Activated T-helper 2 cell treated with anti-CD3 and anti-CD28 coated beads, Interferon-gamma antibody, Interleukin-2, Interleukin-4, amounts not matched to agents 10 μg/mL and 5 μg/mL and 100 μg/mL, durations not matched to agents 14 hours and 24 hours and 36 hours (primary cell): ENCODE data around the gene FN1. TPM values are rescaled to one million over a fixed set of nuclear protein-coding genes. Genes with fewer than 3 reads are reported as not detected.

Experiments
- DNase-seq: peaks from one replicate; pipeline ENCODE4 v3.0.0; 2021; ENCODE audit warnings: low spot score
- H3K27ac Mint-ChIP-seq: one replicate; pipeline ENCODE4 v1.8.0; 2021; ENCODE audit warnings: mixed read lengths
- H3K27me3 Mint-ChIP-seq: one replicate; pipeline ENCODE4 v1.8.0; 2021; ENCODE audit warnings: low read depth, mixed read lengths
- H3K36me3 Mint-ChIP-seq: one replicate; pipeline ENCODE4 v1.8.0; 2021; ENCODE audit warnings: low read depth, mixed read lengths
- H3K4me1 Mint-ChIP-seq: one replicate; pipeline ENCODE4 v1.8.0; 2021; ENCODE audit warnings: low read depth, mixed read lengths
- H3K4me3 Mint-ChIP-seq: one replicate; pipeline ENCODE4 v1.8.0; 2021; ENCODE audit warnings: low read depth, mild to moderate bottlenecking, moderate library complexity, mixed read lengths
- H3K9me3 Mint-ChIP-seq: one replicate; pipeline ENCODE4 v1.8.0; 2021; ENCODE audit warnings: mixed read lengths
- intact Hi-C: fragments of 100-400 bp; cut with micrococcal nuclease; formaldehyde crosslinking; loops from one replicate; pipeline ENCODE4 v1.15.1; 2023
- total RNA-seq: library from RNA; stranded (reverse); gene quantifications from 2 replicates; pipeline ENCODE4 v1.2.3, GENCODE V29; 2022

The FN1 gene
- total RNA-seq, 1 donor from 2014 or later: 4.5 TPM

DNA sequence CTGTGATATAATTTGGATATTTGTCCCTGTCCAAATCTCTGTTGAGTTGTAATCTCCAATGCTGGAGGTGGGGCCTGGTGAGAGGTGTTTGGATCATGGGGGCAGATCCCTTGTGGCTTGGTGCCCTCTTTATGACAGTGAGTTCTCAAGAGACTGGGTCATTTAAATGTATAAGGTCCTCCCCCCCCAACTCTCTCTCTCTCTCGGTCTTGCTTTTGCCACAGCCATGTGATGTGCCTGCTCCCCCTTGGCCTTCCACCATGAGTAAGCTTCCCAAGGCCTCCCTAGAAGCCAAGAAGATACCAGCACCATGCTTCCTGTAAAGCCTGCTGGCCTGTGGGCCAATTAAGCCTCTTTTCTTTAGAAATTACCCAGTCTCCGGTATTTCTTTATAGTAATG, 58.6 kb downstream of the FN1 start:
- H3K36me3 Mint-ChIP-seq: peaks cover 11% of the 10 kb centered on the region
- no peak for DNase-seq
- intact Hi-C loops: no loop called here
- no peaks in the 10 kb centered on the region for H3K4me1 Mint-ChIP-seq
- H3K4me3 Mint-ChIP-seq: no peak overlapping the region
- H3K27ac Mint-ChIP-seq: no peak overlapping the region
- no peaks in the 10 kb centered on the region for H3K9me3 Mint-ChIP-seq
- H3K27me3 Mint-ChIP-seq: no peaks in the 10 kb centered on the region

DNA sequence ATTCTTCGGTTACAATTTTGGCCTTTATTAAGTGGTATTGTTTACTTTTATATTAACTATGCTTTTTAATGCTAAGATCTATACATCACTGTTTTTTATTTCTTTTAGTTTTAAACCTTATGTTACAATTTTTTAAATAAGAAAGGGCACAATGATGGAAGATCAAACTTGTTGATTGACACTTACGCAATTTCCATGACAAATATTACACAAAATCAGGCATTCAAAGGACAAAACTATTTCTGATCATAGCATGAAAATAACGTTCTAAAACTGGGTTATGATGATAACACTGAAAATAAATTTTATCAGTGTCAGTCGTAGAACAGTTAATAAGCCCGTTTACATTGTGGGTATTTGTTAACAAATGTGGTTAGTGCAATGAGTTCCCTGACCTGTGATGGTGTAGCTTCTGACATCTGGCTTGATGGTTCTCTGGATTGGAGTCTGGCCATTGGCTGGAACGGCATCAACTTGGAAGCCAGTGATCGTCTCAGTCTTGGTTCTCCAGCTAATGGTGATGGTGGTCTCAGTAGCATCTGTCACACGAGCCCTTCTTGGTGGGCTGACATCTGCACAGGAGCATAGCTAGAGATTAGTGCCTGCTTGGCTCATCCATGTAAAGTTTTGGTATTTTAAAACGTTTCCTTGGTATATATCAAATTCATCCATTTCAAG, 59.6 kb downstream of the FN1 start:
- no peaks in the 10 kb centered on the region for H3K27me3 Mint-ChIP-seq
- intact Hi-C loops: no loop called here
- no peaks in the 10 kb centered on the region for H3K9me3 Mint-ChIP-seq
- H3K4me1 Mint-ChIP-seq: no peaks in the 10 kb centered on the region
- peaks cover 11% of the 10 kb centered on the region for H3K36me3 Mint-ChIP-seq
- no peak overlapping the region for H3K4me3 Mint-ChIP-seq
- H3K27ac Mint-ChIP-seq: no peak overlapping the region
- no peak for DNase-seq

DNA sequence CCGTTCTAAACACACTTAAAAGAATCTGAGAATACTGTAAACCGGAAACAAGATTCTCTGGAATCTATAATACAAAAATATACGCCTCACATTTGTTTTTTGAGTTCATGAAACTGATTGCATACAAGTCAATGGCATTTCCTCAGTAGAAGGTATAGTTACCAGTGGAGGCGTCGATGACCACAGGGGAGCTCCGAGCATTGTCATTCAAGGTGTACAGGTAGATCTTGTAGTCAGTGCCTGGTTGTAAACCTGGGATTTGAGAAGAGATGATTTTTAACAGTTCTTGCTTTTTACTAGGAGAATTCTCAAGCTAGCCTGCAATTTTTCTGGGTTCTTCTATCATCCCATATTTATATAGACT, 60.4 kb downstream of the FN1 start:
- Mint-ChIP-seq H3K27me3 (no peaks in the 10 kb centered on the region), H3K36me3 (peaks cover 11% of the 10 kb centered on the region), H3K9me3 (no peaks in the 10 kb centered on the region), H3K27ac (no peak overlapping the region), H3K4me3 (no peak overlapping the region), H3K4me1 (no peaks in the 10 kb centered on the region)
- no peak for DNase-seq
- intact Hi-C loops: no loop called here

DNA sequence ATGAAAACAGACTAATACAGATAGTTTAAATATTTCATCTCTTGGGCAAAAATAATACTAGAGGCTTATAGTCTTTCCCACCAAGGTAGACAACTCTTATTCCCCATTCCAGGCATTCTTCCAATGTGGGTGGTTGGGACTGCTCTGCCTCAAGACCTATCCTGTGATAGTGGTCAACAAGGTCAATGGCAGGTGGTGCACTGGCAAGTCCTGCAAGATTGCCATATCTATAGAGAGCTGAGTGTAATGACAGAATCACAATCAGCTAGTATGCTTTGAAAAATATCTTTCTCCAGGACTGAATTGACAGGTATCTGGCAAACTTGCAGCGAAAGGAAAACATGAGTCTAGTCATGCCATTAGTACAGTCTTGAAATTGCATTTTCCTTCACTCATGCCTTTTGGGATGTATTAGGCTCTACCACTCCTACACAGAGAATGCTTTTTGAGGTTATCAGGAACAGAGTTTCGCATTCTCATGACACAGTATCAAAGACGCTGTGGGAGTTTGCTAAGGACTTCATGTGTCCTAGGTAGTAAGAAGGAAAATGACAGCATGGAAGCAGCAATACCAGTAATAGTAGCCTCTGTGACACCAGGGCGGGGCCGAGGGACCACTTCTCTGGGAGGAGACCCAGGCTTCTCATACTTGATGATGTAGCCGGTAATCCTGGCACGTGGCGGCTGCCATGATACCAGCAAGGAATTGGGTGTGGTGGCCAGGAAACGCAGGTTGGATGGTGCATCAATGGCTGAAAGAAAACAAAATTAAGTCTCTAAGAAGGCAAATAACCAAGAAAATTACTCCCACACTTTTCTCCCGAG, 61.0 kb downstream of the FN1 start:
- Mint-ChIP-seq H3K4me1 (no peaks in the 10 kb centered on the region), H3K36me3 (peaks cover 11% of the 10 kb centered on the region), H3K9me3 (no peaks in the 10 kb centered on the region), H3K4me3 (no peak overlapping the region), H3K27ac (no peak overlapping the region), H3K27me3 (no peaks in the 10 kb centered on the region)
- intact Hi-C loops: no loop called here
- DNase-seq: no peak

DNA sequence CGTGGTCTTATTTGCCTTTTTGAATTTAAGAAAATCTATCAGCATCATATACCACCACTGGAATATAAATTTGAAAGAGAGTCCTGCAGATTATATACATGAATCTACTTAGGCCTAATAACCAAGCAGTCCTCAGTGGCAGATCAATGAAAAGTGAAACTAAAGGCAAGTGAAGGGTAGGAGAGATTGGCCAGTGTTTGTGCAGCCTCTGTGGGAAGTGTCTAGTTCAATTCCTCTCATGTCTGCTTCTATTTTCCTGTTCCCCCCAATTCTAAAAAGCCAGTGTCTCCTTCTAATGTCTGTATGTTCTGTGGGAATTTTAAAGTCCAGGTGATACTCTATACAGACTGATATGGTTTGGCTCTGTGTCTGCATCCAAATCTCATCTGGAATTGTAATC, 61.9 kb downstream of the FN1 start:
- no peaks in the 10 kb centered on the region for H3K9me3 Mint-ChIP-seq
- intact Hi-C loops: no loop called here
- H3K27me3 Mint-ChIP-seq: no peaks in the 10 kb centered on the region
- peaks cover 11% of the 10 kb centered on the region for H3K36me3 Mint-ChIP-seq
- no peak overlapping the region for H3K27ac Mint-ChIP-seq
- no peak overlapping the region for H3K4me3 Mint-ChIP-seq
- H3K4me1 Mint-ChIP-seq: no peaks in the 10 kb centered on the region
- no peak for DNase-seq

DNA sequence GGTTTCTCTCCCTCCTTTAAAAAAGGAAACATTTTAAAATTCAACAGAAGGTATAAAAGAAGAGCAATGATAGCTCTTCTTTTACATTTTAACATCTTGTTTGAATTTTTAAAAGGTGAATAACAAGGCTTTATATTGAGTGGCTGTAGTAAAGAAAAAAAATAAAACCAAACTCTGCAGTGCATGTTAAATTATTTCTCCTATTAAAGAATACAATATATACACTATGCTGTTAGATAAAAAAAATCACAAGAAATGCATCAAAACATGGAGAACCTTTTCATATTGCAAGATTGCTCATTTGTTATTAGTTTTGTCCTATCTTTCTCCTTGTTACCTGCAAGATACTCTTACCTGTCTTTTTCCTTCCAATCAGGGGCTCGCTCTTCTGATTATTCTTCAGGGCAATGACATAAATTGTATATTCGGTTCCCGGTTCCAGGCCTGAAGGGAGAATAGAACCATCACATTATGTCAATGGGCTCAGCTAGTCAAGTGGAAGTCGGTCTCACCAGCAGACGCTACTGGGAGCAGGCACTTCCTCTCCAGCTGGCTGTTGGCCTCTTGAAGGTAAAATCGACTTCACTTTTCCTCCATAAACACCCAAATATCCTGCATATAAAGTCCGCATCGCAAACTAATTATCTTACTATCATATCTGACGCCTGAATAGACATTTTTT, 62.8 kb downstream of the FN1 start:
- no peaks in the 10 kb centered on the region for H3K27me3 Mint-ChIP-seq
- H3K36me3 Mint-ChIP-seq: peaks cover 11% of the 10 kb centered on the region
- DNase-seq: no peak
- no peak overlapping the region for H3K27ac Mint-ChIP-seq
- H3K4me3 Mint-ChIP-seq: no peak overlapping the region
- H3K9me3 Mint-ChIP-seq: no peaks in the 10 kb centered on the region
- intact Hi-C loops: no loop called here
- H3K4me1 Mint-ChIP-seq: no peaks in the 10 kb centered on the region

DNA sequence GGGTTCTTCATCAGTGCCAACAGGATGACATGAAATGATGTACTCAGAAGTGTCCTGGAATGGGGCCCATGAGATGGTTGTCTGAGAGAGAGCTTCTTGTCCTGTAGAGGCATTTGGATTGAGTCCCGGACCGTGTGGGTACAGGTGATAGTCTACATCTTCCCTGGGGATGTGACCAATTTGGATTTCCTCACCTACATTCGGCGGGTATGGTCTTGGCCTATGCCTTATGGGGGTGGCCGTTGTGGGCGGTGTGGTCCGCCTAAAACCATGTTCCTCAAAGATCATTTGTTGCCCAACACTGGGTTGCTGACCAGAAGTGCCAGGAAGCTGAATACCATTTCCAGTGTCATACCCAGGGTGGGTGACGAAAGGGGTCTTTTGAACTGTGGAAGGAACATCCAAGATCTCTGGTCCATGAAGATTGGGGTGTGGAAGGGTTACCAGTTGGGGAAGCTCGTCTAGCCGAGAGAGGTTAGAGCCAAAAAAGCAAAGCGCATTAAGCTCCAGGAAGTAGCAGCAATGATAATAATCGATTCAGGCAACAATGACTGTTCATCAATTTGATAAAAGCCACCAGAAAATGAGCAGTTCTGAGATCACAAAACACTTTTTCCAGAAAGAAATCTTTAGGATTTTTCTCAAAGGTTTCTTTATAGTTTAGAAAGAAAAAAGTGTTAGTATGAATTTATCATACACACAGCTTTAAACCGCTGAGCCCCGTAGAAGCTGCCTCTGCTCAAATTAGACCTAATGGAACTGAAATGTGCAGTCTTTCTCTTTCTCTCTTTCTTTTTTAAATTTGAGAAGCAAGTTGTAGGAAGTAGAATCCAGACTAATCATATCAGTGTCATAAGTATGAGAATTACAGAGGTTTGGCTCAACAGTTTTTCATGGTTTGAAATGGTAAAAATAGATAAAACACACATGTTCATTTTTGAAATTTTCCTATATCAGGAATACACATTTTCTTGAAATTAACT, 63.7 kb downstream of the FN1 start:
- intact Hi-C loops: no loop called here

DNA sequence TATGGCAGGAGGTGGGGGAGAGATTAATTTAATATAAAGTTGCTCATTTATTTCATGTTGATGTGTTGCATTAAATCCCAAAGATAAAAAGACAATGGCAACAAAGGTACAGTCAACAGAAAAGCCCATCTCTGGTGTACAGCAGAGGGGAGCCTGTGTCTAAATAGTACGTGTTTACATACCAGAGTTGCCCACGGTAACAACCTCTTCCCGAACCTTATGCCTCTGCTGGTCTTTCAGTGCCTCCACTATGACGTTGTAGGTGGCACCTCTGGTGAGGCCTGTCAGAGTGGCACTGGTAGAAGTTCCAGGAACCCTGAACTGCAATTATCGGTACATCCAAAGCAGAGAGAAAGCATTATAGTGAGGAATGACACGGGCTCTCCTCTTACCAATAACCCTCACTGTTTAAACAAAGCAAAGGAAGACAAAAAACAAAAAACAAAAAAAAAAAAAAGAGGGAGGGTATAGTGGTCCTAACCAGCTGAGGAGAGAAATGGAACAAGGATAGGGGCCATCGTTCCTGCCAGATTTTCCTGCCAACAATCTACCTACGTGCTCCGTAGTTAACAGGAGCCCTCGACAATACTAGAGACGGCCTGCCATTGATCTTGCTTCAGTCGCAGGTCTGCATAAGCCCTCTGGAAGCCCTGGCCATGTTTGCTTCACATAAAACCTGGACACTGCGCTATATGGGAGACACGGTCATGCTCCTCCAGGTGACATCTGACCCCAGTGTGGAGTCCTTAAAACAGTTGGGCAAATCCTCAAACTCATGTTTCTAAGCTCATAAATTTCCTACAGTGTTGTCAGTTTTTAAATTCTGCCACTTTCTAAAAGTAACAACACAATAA, 65.5 kb downstream of the FN1 start:
- H3K36me3 Mint-ChIP-seq: peaks cover 21% of the 10 kb centered on the region
- intact Hi-C loops: no loop called here
- DNase-seq: no peak

More for the DNA sequence above, 63.7 kb downstream of the FN1 start:
- H3K36me3 Mint-ChIP-seq: peaks cover 14% of the 10 kb centered on the region
- H3K27ac Mint-ChIP-seq: no peak overlapping the region
- no peaks in the 10 kb centered on the region for H3K27me3 Mint-ChIP-seq
- no peaks in the 10 kb centered on the region for H3K4me1 Mint-ChIP-seq
- H3K9me3 Mint-ChIP-seq: no peaks in the 10 kb centered on the region
- no peak overlapping the region for H3K4me3 Mint-ChIP-seq
- DNase-seq: no peak

DNA sequence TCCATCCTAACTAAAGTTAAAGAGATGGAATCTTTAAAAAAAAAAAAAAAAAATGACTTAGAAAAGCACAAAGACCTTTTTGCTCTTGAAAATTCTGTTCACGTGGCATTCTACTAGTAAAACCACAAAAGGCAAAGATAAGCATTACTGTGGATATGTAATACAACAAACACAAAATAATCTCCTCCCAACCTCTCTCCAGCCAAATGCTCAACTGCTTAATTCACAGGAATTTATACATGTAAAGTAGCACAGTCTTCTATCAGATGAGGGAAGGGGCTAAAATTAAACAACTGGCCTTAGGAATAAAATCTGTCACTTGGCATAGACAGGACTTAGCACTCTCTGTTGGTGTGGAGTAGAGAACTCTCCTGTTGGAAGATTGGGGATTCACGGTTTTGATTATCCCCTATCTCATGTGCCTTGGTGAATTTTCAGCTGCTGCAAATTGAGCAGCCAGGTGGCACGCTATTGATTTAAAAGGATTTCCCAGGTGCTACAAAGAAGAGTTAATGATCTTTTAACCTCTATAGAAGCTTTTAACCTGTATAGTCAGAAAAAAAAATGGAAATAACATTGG, 66.6 kb downstream of the FN1 start:
- H3K9me3 Mint-ChIP-seq: no peaks in the 10 kb centered on the region
- H3K4me3 Mint-ChIP-seq: no peak overlapping the region
- no peaks in the 10 kb centered on the region for H3K4me1 Mint-ChIP-seq
- intact Hi-C loops: no loop called here
- H3K27me3 Mint-ChIP-seq: no peaks in the 10 kb centered on the region
- DNase-seq: no peak
- no peak overlapping the region for H3K27ac Mint-ChIP-seq
- H3K36me3 Mint-ChIP-seq: peaks cover 20% of the 10 kb centered on the region

More for the DNA sequence above, 65.5 kb downstream of the FN1 start:
- H3K27ac Mint-ChIP-seq: no peak overlapping the region
- no peak overlapping the region for H3K4me3 Mint-ChIP-seq
- H3K9me3 Mint-ChIP-seq: no peaks in the 10 kb centered on the region
- no peaks in the 10 kb centered on the region for H3K4me1 Mint-ChIP-seq
- H3K27me3 Mint-ChIP-seq: no peaks in the 10 kb centered on the region

DNA sequence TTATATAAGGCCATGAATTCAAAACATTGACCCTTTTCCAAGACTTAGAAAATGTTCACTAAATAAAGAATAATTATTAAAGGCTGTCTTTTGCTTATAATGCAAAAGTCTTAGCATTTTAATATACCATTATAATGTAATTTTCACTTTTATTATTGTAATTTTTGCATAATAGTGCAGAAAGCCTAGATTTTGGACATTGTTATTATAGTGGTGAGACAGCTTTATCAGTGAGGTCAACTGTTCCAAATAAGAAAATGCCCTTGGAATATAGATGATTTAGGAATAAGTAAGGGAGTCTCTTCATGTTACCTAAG, 67.4 kb downstream of the FN1 start:
- Mint-ChIP-seq H3K4me3 (no peak overlapping the region), H3K9me3 (no peaks in the 10 kb centered on the region)

DNA sequence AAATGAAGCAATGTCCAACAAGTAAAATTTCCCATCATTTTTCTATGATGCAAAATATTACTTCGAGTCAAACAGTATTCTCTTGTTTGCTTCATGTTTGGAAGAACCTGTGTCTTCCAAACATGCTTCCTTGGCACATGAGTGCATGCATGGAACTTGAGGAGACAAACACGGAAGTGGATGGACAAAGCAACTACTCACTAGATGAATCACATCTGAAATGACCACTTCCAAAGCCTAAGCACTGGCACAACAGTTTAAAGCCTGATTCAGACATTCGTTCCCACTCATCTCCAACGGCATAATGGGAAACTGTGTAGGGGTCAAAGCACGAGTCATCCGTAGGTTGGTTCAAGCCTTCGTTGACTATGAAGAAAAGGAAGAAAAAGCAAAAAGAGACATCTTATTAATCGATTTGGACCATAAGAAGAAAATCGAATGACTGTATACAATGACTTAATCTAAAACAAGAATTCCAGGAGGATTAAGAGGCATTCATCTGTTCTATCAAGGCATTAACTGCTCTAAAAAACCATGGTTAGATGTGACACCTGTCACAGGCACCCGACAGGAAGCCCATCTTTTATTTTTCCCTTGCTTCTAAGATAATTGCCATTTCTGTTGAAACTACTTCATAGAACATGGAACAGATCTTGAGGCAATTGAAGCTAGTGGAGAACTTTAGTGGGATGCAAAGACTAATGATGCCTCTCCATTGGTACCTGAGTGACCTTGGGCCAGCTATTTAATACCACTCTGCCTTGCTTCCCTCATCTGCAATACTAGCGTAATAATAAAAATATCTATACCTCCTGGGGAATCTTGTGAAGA, 68.0 kb downstream of the FN1 start:
- intact Hi-C loops: no loop called here
- Mint-ChIP-seq H3K27me3 (no peaks in the 10 kb centered on the region), H3K4me3 (no peak overlapping the region), H3K4me1 (no peaks in the 10 kb centered on the region), H3K36me3 (peaks cover 27% of the 10 kb centered on the region), H3K9me3 (no peaks in the 10 kb centered on the region), H3K27ac (no peak overlapping the region)
- DNase-seq: no peak

More for the DNA sequence above, 67.4 kb downstream of the FN1 start:
- no peaks in the 10 kb centered on the region for H3K27me3 Mint-ChIP-seq
- intact Hi-C loops: no loop called here
- DNase-seq: no peak
- H3K4me1 Mint-ChIP-seq: no peaks in the 10 kb centered on the region
- H3K36me3 Mint-ChIP-seq: peaks cover 26% of the 10 kb centered on the region
- no peak overlapping the region for H3K27ac Mint-ChIP-seq
